Hematopoietic multipotent progenitor cell treated with erythropoietin and hydrocortisone succinate and interleukin-3 and kit ligand, for 15 days (in vitro differentiated cells): ENCODE measurements around the gene PSMD4.
A peak's percentile ranks its signal among the peaks of the same experiment; 100 is the strongest.

Experiments used
- DNase-seq: peaks from one replicate; pipeline ENCODE4 v3.0.0-alpha.2; 2015; ENCODE audit warnings: low spot score

Gene PSMD4

DNA sequence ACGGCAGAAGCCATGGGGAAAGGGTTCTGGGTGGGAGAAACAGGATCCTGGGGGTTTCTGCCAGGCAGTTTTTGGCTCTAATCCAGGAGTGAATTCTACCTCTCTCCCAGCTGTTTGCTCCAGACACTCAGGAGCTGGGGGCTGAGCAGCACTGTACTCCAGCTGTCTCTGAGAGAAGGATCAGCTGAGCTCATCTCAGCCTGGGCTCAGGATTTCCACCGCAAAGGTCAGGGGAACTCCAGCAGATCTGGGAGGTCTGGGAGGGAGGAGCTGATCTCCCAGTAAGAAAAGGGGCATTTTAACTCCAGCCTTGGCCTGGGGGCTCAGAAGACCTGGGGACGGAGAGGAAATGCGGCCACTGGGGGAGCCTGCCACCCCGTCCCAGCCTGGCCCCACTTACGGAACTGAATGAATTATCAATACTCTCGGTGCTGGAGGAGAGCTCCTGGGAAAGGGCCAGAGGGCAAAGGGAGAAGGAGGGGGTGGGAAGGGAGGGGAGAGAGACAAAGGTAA, 55.3 kb downstream of the PSMD4 start:
- no peak for DNase-seq

DNA sequence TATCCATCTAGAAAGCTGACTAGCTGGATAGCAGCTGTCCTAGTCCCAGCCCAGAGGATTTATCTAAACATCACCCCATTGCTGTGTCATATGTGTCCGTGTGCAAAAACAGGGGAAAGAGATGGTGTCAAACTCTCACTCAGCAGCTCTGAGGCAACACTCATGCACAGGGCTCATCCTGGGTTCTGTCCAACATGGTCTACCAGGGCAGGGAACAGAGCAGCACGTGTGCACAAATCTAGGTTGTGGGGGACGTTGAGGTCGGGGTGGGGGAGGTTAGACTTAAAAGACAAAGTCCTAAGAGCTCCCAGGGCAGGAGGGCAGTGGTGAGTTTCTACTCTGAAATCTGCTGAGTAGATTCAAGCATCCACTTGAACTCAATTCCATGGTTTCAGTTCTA, 56.5 kb downstream of the PSMD4 start:
- peak; percentile 41 for DNase-seq

DNA sequence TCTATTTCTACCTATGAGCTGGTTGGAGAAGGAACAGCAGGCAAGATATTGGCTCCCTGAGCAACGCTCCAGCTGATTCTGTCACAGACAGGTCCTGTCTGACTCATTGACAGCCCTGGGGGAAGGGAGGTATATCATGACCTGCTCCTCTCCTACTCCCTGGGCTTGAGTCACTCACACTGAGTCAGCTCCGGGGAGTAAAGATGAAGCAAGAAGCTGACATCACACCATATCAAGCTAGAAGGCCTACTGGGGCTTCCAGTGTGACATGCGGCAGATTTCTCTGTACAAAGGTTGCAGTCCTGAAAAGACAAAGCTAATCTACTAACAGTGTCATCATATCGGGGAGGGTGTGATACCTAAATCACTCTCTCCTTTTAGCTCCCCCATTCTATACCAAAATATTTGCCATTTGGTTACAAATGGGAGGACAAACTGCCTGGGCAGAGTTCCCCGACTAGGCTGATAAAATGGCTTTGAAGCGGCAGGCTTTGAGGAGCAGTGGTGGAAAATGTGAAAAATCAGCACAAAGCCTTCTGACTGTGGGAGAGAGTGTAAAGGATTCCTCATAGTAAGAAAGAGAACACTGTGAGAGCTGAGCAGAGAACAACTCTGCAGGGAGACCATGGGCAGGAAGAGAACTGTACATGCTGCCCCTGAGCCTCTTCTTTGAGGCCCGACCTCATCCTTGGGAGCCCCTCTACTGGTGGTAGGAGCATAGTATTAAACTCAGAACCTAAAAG, 57.2 kb downstream of the PSMD4 start:
- peak; percentile 86 for DNase-seq

DNA sequence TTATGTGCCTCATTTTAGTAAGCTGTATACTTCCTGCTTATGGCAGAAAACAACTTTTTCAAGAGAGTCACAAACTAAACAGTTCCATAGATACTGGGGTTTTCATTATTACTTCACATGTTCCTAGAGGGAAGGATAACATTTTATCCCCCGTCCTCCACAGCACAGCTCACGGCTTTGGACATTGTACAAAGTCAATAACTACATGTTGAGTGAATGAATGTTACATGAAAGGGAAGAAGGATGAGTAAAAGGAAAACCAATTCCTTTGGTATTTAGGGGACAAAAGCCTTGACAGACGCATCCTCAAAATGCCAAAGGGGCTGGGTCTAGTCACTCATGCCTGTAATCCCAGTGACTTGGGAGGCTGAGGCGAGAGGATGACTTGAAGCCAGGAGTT, 57.9 kb downstream of the PSMD4 start:
- DNase-seq, result no peak

DNA sequence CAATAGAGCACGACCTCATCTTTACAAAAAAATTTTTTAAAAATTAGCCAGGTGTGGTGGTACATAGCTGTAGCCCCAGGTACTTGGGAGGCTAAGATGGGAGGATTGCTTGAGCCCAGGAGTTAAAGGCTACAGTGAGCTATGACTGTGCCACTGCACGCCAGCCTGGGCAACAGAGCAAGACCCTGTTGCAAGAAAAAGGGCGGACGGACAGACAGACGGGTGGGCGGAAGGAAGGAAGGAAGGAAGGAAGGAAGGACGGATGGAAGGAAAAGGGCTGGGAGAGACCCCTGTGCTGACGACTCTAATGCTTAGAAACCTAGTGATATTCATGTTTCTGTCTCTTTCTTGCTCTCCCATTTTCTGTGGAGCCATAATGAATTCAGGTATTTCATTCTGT, 58.3 kb downstream of the PSMD4 start:
- no peak for DNase-seq

DNA sequence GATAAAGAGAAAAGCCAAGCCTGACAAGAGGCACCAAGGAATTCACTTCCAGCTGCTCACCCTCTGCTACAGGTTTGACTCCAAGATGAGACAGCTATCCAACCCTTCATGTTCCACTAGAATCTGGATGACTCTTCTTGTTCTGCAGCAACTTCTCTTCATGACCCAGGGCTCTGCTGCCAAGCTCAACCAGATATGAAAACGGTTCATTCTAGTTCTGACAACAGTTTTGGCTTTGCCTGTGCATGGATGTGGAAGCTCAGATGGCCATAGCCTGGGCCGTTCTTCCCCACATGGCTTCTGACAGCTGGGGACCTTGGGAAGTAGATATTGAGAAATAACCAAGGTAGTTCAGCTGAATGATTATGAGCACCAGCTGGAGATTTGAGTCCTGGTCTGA, 59.0 kb downstream of the PSMD4 start:
- no peak for DNase-seq

DNA sequence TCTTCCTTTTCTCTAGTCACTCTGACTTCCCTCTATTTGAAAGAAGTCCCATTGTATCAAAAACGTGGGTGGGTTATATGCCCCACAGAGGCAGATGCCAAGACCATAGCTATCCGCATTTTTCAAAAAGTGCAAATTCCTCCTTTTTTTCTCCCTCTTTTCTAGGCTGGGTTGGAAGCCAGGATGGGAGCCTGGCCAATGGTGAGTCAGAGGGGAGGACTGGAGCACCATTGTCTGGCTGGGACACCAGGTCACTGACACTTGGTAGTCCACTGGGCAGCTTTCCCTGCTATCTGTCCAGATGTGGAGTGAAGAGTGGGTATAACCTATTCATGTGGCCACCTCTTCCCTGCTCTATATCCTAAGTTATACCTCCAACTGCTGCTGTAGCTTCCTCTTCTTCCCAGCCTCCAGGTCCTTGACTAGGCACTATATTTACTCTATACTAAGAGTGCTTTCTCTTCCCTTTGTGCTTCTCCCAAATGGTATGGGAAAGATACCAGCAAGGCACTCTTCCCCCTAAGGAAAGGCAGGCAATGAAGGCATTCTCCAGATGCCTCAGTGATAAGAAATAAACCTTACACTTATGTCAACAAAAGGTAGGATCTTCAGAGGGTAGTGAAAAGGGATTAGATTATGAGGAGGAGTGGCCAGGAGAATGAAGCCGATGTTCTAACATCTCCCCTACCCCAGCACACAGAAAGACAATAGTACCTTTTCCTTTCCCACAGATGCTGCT, 59.8 kb downstream of the PSMD4 start:
- DNase-seq, result no peak

GRCh38 chr1:151315565-151316235, 61.2 kb downstream of the PSMD4 start:
- no peak for DNase-seq
